ACHN (cell line): ENCODE data around the gene ERBB4.
A peak's percentile ranks its signal among the peaks of the same experiment; 100 is the strongest.
"Not testable (repeated sequence)": the region's sequence is repeated elsewhere in the genome, so short reads cannot be mapped to it uniquely, and the experiment has no call there.

Source experiments
- DNase-seq: peaks from one replicate; pipeline ENCODE4 v3.0.0-alpha.2; 2015
- in situ Hi-C: cut with HindIII; loops from 2 replicates; pipeline ENCODE4 v1.10.0; 2017; ENCODE audit warnings: low sequenced_read_pairs, low pct_ligation_motif_present, low pct_unique_long_range_greater_than_20kb

Gene ERBB4

GRCh38 chr2:212271583-212271982 lies 267.0 kb downstream of the ERBB4 start:
- in situ Hi-C loops = no loop called here

GRCh38 chr2:212269005-212269404 lies 269.6 kb downstream of the ERBB4 start:
- in situ Hi-C loops = no loop called here
- no peak for DNase-seq

More at GRCh38 chr2:212271583-212271982, 267.0 kb downstream of the ERBB4 start:
- DNase-seq = no peak

GRCh38 chr2:212266297-212266696 lies 272.3 kb downstream of the ERBB4 start:
- no peak for DNase-seq
- in situ Hi-C loops = no loop called here

GRCh38 chr2:212265777-212266176 lies 272.8 kb downstream of the ERBB4 start:
- in situ Hi-C loops = no loop called here
- no peak for DNase-seq

- in situ Hi-C loops = no loop called here
- no peak for DNase-seq
These were observed 274.4 kb downstream of the ERBB4 start for GRCh38 chr2:212264187-212264586.

GRCh38 chr2:212259226-212259625 lies 279.4 kb downstream of the ERBB4 start:
- no peak for DNase-seq
- in situ Hi-C loops = no loop called here

- DNase-seq = no peak
- in situ Hi-C loops = no loop called here
These were observed 284.3 kb downstream of the ERBB4 start for GRCh38 chr2:212254339-212254738.

GRCh38 chr2:212249451-212249850 lies 289.2 kb downstream of the ERBB4 start:
- in situ Hi-C loops = no loop called here
- DNase-seq = peak; percentile 26

GRCh38 chr2:212245880-212246279 lies 292.7 kb downstream of the ERBB4 start:
- in situ Hi-C loops = no loop called here
- no peak for DNase-seq

- DNase-seq = no peak
- in situ Hi-C loops = no loop called here
These were observed 295.9 kb downstream of the ERBB4 start for GRCh38 chr2:212242724-212243123.

GRCh38 chr2:212238152-212238551 lies 300.4 kb downstream of the ERBB4 start:
- DNase-seq, in situ Hi-C loops: not testable (repeated sequence)

- in situ Hi-C loops = no loop called here
- DNase-seq = no peak
These were observed 301.1 kb downstream of the ERBB4 start for GRCh38 chr2:212237350-212238095.

- DNase-seq = no peak
- in situ Hi-C loops = no loop called here
These were observed 309.8 kb downstream of the ERBB4 start for GRCh38 chr2:212228743-212229171.

GRCh38 chr2:212227755-212228154 lies 310.8 kb downstream of the ERBB4 start:
- no peak for DNase-seq
- in situ Hi-C loops = no loop called here

- DNase-seq = no peak
- in situ Hi-C loops = no loop called here
These were observed 312.5 kb downstream of the ERBB4 start for GRCh38 chr2:212226114-212226513.

GRCh38 chr2:212223696-212224095 lies 314.9 kb downstream of the ERBB4 start:
- DNase-seq = no peak
- in situ Hi-C loops = no loop called here

GRCh38 chr2:212213191-212213590 lies 325.4 kb downstream of the ERBB4 start:
- in situ Hi-C loops = no loop called here
- DNase-seq = no peak

- no peak for DNase-seq
- in situ Hi-C loops = no loop called here
These were observed 330.1 kb downstream of the ERBB4 start for GRCh38 chr2:212208467-212208866.

GRCh38 chr2:212197776-212198175 lies 340.8 kb downstream of the ERBB4 start:
- DNase-seq = no peak
- in situ Hi-C loops = no loop called here

GRCh38 chr2:212195626-212196025 lies 343.0 kb downstream of the ERBB4 start:
- DNase-seq = no peak
- in situ Hi-C loops = no loop called here
